Measurements from ENCODE around the gene JAZF1.
A peak's percentile ranks its signal among the peaks of the same experiment; 100 is the strongest.

JAZF1 gene

DNA sequence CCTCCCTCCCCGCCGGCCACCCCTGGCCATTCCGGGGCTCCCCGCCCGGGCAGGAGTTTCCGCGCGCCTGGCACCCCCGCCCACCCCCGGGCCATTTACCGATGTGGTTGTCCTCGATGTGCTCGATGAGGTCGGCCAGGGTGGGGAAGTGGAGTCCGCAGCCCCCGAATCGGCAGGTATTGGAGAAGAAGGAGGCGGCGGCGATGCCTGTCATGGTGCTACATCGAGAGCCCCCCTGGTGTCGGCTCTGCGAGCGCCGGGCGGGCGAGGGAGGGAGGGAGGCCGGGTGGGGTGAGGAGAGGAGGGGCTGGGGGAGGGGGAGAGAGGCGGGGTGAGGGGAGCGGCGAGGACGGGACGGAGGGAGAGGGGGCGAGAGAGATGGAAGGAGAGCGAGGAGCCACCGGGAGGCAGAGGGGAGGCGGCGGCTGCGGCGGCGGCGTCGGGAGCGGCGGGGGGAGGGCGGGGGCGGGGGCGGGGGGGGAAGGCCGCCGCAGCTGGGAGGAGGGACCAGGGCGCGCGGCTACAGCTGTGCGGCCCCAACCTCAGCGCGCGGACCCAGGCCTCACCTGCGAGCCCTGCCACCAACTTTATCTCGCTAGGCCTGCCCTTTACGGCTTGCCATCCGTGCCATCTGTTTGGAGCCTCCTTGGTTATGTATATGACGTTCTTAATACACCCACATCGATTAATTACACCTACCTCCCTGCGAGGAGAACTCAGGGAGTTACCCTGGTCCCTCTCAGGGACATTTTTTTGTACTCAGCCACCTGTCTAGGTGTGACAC is at the start of gene JAZF1:
Gene JAZF1 (minus strand): TSS at position 432 of the 784 bp plus-strand sequence.
- peak; percentile 83 for DNase-seq (ENCODE audit: low spot score)

DNA sequence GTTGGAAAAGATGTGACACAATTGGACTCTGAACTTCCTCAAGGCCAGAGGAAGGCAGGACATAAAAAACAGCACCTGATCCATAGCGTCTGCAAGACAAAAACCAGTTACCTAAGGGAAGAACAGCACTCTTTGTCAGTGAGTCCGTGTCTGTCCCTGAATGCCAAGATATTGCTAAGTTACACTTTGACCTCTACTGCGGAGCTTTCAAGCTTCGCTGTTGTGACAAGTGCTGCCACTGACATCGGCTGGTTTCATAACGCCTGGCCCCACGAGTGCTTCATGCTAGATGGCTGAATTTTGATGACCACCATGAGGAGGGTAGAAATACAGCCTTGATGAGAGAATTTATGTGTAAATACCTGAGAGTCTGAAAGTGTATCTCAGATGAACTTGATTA is 49.7 kb upstream of the JAZF1 start:
- no peak for DNase-seq (ENCODE audit: low spot score)

DNA sequence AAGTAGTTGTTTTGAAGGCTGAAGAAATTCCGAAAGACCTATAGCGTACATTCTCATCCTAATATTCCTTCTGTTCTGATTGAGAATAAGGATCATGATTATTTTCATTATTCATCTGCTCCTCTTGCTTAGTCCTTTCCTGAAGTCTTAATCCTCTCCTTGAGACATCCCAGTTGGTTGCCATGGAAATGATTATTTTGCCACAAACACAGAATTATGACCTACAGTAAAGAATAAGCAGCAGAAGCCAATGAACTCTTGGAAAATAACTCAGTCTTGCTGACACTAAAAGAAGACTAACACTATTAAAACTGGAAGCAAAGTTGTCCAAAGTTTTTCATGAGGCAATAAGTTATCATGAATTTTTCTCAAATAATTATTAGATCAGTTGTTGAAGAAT is 47.8 kb upstream of the JAZF1 start:
- DNase-seq (ENCODE audit: low spot score): no peak

DNA sequence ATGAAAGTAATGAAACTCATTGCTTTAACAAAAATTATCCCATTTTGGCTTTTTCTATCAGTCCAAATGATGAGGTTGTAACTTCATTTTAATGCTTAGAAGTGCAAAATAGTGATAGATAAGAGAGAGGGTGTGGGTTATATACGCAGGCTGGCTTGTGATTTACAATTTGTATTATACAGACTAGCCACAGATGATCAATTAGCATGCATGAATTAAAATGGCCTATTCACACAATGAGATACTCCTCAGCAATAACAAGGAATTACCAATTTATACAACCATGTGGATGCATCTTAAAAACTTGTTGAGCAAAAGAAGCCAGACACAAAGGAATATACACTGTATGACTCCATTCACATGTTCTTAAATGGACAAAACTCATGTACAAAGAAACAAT is 45.4 kb upstream of the JAZF1 start:
- no peak for DNase-seq (ENCODE audit: low spot score)

DNA sequence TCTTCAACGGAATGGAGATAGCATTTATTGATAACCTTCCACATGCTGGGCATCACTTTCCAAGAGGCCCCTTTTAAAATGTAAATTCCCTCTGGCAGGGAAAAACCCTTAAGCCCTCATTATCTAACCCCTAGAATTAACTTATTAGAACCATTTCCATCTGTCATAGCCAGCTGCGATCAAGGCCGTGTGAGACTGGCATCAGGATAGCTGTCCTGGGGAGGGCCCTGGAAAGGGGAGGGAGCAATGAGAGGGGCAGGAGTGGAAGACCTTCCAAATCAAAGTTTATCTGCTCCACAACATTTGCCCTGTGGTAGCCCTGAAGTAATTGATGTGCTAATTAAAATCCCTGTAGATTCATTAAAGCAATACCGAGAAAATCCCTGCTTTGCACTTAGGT is 45.0 kb upstream of the JAZF1 start:
- no peak for DNase-seq (ENCODE audit: low spot score)

DNA sequence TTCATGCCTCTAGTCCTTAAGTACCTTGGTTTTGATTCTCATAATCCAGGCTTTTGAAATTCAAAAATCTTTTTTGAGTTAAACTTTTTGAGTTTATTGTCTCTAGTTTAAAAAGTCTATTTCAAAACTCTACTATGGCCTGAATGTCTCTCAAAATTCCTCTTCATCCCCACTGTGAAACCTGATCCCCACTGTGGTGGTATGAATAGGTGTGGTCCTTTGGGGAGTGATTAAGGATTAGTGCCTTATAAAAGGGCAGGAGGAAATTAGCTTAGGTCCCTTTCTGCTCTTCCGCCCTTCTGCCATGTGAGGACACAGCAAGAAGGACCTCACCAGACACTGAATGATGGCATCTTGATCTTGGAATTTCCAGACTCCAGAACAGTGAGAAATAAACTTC is 44.1 kb upstream of the JAZF1 start:
- no peak for DNase-seq (ENCODE audit: low spot score)

DNA sequence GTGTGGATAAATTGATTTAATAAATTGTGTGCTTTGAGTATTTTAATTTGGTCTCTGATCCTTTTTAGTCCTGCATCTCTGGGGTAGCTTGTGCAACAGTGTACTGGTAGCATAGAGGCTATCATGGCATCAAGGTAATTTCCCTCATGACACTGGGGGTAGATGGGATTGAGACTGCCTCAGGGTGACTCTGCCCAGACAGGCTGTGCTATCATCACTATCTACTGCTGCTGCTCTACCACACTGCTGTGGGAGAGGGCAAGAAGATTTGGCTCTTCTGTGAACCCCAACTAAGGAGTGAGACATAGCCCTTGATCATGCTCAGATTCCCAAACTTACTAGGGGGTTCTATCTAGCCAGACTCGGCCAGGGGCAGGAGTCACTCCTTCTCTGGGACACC is 43.6 kb upstream of the JAZF1 start:
- no peak for DNase-seq (ENCODE audit: low spot score)

DNA sequence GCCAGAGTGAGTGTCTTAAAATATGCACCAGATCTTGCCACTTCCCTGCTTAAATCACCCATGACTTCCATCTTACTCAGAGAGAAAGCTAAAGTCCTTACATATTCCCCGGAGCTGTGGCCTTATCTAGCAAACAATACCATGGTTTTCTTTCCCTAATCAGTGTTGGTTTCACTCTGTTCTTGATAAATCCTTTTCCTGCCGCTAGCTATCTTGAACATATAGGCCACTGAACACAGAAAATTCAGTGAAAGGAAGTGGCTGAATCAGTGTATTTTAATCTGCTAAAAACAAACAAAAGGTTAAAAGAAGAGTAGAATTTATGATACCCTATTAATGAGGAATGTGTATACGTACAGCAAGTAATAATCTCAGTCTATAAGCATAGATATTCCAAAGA is 42.0 kb upstream of the JAZF1 start:
- DNase-seq (ENCODE audit: low spot score): no peak

DNA sequence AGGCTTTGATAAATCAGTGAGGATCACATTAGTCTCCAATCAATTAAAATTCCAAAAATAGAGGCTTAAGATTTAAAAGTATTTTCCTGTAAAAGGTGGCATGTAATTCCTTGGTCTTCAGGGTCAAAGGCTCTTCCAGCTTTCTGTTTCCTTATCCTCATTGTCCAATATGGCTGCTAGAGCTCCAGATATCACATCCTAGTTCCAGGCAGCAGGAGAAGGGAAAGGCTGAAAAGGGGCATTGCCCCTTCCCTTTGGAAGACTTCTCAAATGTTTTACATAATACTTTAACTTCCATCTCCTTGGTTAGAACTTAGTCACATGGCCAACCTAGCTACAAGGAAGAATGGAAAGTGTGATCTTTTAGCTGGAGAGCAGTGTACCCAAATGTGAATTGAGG is 39.2 kb upstream of the JAZF1 start:
- no peak for DNase-seq (ENCODE audit: low spot score)

DNA sequence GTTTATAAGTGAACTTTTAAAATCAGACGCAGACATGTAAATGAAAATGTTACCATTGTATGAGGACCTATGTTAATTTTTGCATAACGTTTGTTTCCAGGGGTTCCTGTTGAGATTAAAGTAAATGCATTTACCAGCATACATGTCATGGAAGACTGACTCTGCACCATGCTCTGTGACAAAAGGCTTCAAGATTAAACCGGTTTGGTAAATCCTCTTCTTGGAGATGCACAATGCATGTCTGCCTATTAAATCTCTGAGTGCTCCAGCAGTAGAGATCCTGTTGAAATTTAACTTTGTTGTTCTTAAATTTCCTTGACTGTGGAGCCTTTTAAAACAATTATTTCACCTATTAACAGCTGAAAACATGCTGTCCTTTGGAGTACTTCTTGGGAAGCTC is 36.5 kb upstream of the JAZF1 start:
- DNase-seq (ENCODE audit: low spot score): no peak

DNA sequence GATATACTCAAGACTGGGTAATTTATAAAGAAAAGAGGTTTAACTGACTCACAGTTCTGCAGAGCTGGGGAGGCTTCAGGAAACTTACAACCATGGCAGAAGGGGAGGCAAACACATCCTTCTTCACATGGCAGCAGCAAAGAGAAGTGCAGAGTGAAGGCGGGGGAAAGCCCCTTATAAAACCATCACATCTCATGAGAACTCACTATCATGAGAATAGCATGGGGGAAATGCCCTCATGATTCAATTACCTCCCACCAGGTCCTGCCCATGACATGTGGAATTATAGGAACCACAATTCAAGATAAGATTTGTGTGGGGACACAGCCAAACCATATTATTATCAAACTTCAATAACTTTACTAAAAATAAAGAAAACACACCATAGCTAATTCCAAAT is 30.4 kb upstream of the JAZF1 start:
- no peak for DNase-seq (ENCODE audit: low spot score)

DNA sequence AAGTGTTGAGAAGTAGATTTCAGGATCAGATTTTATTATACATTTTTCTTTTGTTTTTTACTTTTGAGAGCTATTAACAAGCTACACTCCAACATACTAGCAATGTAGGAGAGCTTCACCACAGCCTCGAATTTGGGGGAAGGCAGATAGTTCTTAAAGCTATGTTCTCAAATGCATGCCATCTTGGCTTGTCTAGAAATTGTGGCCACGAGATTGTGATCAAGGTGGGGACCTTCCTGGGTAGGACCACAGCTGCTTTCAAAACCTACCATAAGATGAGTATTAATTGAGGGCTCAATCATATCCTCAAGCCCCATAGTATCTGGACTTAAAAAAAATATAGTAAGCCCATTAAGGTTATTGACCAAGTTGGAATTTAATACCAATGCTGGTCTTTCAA is 27.9 kb upstream of the JAZF1 start:
- DNase-seq (ENCODE audit: low spot score): no peak

DNA sequence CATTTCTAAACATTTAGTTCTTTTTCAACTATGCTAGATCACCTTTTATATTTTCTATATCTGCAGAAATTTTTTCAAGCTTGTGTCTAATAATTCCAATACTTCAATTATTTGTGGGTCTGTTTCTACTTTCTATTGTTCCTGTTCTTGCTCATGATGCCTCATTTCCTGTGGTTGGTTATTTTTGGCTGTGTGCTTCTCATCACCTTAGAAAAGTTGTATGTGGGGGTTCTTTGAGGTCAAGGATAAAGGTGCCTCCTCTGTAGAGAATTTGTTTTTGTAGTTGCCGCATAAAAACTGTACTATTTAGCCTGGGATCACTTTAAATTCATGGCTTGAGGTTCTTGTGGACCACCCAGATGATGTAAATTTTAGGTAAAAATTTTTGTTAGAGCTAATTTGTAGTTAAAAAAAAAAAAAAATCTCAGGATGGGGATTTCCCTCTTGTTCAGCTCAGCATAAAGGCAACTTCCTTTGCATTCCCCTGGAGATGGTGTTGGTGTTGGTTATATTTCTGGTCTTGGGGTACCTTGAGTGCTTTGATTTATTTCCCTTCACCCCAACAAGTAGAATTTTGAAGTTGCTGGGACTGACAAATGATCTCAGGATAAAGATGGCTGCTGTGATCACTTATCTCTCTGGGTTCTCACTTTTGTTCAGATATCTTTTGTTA is 27.0 kb upstream of the JAZF1 start:
- DNase-seq (ENCODE audit: low spot score): no peak

DNA sequence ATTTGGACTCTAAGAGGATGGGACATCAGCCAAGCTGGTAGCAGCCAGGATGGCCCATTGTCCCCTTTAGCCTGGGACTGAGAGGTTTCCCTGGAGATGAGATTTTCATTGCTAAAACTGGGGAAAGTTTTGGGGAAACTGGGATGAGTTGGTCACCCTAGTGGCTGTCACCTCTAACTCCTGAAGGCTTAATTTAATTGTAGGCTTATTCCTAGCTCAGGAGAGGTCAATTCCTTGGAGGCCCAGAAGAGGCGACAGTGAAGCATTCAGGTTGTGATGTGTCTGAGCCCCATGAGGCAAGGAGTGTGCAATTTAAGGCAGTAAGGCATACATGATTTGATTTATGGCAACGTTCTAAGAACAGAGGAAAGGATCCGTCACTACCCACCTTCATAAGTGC is 24.9 kb upstream of the JAZF1 start:
- DNase-seq (ENCODE audit: low spot score): peak; percentile 17

DNA sequence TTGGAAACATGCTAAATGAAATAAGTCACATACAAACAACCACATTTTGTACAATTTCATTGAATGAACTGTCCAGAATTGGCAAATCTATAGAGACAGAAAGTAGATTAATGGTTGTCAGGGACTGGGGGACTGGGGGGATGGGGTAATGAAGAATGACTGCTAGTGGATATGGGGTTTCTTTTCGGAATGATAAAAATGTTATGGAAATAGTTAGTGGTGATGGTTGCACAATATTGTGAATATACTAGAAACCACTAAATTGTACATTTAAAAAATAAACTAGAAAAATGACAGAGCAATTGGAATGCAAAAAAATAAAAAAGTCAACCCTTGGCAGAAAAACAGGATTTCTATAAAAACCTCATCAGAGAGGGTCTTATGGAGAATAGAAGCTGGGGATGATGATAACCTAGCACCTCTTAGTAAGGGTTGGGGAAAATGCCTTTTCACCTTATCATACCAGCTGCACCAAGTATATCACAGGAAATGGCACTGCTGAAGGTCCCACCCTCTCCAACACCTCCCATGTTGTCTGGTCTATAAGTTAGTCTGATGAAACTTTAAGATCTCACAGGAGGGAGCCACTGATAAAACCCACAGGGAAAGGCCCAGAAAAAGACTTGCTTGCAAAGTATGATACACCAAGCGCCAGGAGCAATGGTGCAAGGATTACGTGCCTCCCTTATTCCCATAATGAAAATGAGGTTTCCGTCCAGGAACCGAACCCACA is 23.1 kb upstream of the JAZF1 start:
- no peak for DNase-seq (ENCODE audit: low spot score)

DNA sequence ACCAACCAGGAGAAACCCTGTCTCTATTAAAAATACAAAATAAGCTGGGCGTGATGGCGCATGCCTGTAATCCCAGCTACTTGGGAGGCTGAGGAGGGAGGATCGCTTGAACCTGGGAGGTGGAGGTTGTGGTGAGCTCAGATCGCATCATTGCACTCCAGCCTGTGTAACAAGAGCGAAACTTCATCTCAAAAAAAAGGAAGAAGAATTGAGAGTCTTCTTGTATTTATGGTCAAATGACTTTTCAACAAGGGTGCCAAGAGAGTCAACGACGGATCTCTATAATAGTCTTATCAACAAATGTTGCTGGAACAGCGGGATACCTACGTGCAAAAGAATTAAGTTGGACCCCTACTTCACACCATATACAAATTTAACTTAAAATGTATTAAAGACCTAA is 21.6 kb upstream of the JAZF1 start:
- no peak for DNase-seq (ENCODE audit: low spot score)

DNA sequence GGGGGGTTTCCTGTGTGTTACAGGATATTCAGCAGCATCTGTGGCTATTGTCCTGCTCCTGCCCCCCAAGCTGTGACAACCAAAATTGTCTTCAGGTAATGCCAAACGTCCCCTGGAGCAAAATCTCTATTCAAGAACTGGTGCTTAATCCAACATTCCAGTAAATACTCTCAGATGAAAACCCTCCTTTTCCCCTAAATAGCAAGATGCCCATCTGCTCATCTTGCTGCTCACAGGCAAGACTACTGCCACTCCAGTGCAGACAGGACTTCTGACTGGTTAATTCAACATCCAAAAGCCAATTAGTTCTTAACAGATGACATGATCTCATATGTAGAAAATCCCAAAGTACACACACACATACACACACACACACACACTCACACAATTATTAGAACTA is 20.5 kb upstream of the JAZF1 start:
- DNase-seq (ENCODE audit: low spot score): no peak

DNA sequence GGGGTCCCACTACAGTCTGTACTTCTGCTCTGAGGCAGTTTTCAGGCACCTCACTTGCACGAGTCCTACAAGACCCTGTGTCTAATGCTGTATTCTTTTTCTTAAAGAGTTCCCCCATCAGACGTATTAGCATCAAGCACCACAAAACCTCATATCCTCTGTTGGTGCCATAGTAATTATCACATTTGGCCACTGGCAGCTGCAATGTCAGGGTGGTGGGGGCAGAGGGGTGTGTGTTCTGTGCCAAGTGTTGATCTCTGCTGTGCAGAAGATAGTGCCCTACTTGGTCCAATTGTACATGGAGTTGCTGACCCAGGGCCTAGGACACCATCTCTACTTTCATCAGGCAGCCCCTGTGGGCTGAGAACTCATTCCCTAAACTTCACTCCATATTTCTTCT is 20.0 kb upstream of the JAZF1 start:
- no peak for DNase-seq (ENCODE audit: low spot score)

DNA sequence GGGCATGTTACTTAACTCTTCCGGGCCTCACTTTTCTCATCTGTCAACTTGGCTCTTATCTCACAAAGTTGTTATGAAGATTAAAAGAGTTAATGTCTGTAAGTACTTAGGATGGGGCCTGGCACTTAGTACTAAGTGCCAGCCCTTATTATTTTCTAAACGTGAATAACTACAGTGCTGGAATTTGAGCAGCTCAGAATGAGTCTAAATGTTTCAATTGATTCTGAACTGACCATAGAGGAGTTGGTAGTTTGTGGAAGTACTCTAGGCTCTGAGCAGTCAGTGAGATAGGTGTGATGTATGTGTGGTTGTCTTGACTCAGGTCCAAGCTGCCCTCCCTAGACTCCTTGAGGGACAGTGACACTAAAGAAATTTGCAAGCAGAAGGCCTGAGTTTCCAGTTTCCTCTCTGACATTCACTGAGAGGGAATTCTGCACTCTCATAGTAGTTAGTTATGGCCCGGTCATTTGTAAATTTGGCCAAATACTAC is 18.5 kb upstream of the JAZF1 start:
- no peak for DNase-seq (ENCODE audit: low spot score)

DNA sequence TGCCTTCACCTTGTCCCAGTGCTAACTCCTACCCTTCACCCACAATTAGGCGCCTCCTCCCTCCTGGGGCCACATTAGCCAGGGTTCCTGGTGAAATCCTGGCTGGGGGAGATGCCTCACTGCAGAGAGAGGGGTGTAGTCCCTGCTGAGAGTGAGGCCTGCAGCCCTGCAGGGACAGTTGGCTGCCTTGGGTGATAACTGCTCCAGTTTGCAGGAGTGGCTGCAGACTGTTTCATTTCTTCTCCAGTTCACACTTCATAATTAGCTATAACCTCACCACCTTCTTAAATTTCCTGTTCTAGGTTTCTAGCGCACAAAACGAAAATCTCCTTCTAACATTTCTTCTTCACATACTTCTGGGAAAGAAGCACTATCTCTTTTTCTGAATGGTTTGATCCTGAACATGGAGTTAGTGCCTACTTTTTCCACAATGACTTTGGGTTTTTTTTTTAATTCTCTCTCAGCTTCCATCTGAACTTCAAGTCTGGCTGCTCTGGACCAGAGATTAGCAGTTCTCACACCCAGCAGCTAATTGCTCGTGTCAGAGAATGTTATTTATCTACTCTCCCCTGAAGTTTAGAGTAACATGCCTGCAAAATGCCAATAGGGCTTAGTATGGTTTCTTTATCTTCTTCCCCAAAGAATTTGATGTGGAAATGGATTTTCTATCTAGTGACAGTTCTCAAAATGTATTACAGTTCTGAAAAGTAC is 15.5 kb upstream of the JAZF1 start:
- no peak for DNase-seq (ENCODE audit: low spot score)

DNA sequence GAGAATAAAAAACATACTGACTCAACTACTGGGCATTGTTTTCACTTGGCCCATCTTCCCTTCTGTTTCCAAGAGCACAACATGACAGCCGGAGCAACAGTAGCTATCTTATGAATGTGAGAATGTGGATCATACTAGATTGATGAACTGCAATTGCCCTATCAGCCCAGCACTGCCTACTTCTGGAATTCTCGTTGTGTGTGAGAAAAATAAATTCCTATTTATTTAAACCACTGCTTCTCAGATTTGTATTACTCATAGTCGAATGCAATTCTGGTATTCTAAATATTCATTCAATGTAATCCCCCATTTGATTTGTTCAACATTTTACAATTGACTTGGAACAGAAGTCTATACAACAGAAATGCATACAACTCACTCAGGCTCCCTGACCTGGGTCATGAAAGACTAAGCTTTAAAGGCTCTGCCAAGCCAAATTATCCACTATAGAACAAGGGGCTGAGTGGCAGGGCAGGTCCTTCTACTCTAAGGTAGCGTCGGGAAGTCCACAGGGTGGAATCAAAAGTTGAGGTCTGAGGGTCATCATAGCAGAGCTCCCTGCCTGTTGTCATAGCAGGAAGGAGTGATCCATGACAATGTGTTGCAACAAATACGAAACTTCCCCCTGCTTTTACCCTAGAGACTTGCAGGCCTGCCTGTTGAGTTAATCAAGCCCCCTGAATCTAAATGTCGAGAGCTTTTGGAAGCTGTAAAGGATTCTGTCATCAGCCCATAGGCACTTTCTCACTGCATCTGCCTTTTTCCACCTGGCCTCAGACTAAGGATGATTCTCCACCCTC is 12.4 kb upstream of the JAZF1 start:
- DNase-seq (ENCODE audit: low spot score): no peak

DNA sequence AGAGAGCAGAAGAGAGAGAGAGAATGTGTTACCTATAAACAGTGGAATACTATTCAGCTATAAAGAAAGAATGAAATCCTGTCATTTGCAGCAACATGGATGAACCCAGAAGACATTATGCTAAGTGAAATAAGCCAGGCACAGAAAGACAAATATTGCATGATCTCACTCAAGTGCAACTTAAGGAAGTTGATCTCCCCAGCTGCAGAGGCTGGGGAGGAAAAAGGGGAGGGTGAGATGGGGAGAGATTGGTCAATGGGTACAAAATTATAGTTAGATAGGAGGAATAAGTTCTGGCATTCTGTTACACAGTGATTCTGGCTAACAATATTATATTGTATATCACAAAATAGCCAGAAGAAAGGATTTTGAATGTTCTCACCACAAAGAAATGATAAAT is 11.2 kb upstream of the JAZF1 start:
- no peak for DNase-seq (ENCODE audit: low spot score)

Data from iPS-NIHi11 (cell line).